Neural progenitor cell (in vitro differentiated cells): ENCODE data around the gene ZDHHC22. TPM values are rescaled to one million over a fixed set of nuclear protein-coding genes. Genes with fewer than 3 reads are reported as not detected.

Source experiments
- DNase-seq: peaks from one replicate; pipeline ENCODE4 v3.0.0-alpha.2; 2016; ENCODE audit warnings: low spot score
- H2AFZ ChIP-seq: fragments of 200-600 bp; sonication (generic); replicated peaks from 2 replicates; pipeline ENCODE4 v1.6.1; 2016; ENCODE audit warnings: antibody characterized with exemption
- H3F3A ChIP-seq: fragments of 200-600 bp; sonication (generic); 2 replicates; pipeline ENCODE4 v1.6.1; 2016; ENCODE audit warnings: antibody characterized with exemption, low read depth
- H3K27ac ChIP-seq: fragments of 200-600 bp; sonication (generic); 2 replicates; pipeline ENCODE4 v1.5.1; 2016; ENCODE audit warnings: mild to moderate bottlenecking
- H3K27me3 ChIP-seq: fragments of 200-600 bp; sonication (generic); 2 replicates; pipeline ENCODE4 v1.6.1; 2016; ENCODE audit warnings: mild to moderate bottlenecking, moderate library complexity
- H3K36me3 ChIP-seq: fragments of 200-600 bp; sonication (generic); 2 replicates; pipeline ENCODE4 v1.5.1; 2016
- H3K4me1 ChIP-seq: fragments of 200-600 bp; sonication (generic); 2 replicates; pipeline ENCODE4 v1.6.1; 2016; ENCODE audit warnings: mixed run types
- H3K4me2 ChIP-seq: fragments of 200-600 bp; sonication (generic); 2 replicates; pipeline ENCODE4 v1.6.1; 2016
- H3K4me3 ChIP-seq: fragments of 200-600 bp; sonication (generic); 2 replicates; pipeline ENCODE4 v1.5.1; 2016
- H3K79me2 ChIP-seq: fragments of 200-600 bp; sonication (generic); 2 replicates; pipeline ENCODE4 v1.6.1; 2016; ENCODE audit warnings: low read depth
- H3K9ac ChIP-seq: fragments of 200-600 bp; sonication (generic); 2 replicates; pipeline ENCODE4 v1.6.1; 2016
- H3K9me3 ChIP-seq: fragments of 200-600 bp; sonication (generic); 2 replicates; pipeline ENCODE4 v1.5.1; 2016; ENCODE audit warnings: low read depth
- H4K20me1 ChIP-seq: fragments of 200-600 bp; sonication (generic); 2 replicates; pipeline ENCODE4 v1.6.1; 2016; ENCODE audit warnings: low read depth
- H3K27ac Mint-ChIP-seq: 3 replicates; pipeline ENCODE4 v1.8.0; 2021; ENCODE audit warnings: mixed read lengths
- H3K27me3 Mint-ChIP-seq: 2 replicates; pipeline ENCODE4 v1.8.0; 2022; ENCODE audit warnings: low read depth, mild to moderate bottlenecking, inconsistent platforms, moderate library complexity, mixed read lengths; ENCODE audit not compliant: insufficient read depth
- H3K36me3 Mint-ChIP-seq: 3 replicates; pipeline ENCODE4 v1.8.0; 2021; ENCODE audit warnings: mixed read lengths
- H3K4me1 Mint-ChIP-seq: 3 replicates; pipeline ENCODE4 v1.8.0; 2021; ENCODE audit warnings: mixed read lengths
- H3K4me3 Mint-ChIP-seq: 3 replicates; pipeline ENCODE4 v1.8.0; 2021; ENCODE audit warnings: mild to moderate bottlenecking, moderate library complexity, mixed read lengths
- H3K9me3 Mint-ChIP-seq: 3 replicates; pipeline ENCODE4 v1.8.0; 2020; ENCODE audit warnings: mixed read lengths
- EZH2 ChIP-seq: fragments of 200-600 bp; sonication (generic); IDR thresholded peaks from 2 replicates; pipeline ENCODE4 v1.6.1; 2017; ENCODE audit warnings: antibody characterized with exemption, mild to moderate bottlenecking, moderate library complexity
- EZH2phosphoT487 ChIP-seq: fragments of 200-600 bp; sonication (generic); IDR thresholded peaks from 2 replicates; pipeline ENCODE4 v1.6.1; 2017; ENCODE audit warnings: antibody characterized with exemption
- total RNA-seq: library from RNA; depleted of rRNA; stranded (reverse); fragments of >200 nt; gene quantifications from 2 replicates; pipeline ENCODE4 v1.2.3, GENCODE V29; 2015; ENCODE audit warnings: low replicate concordance
- TF ChIP-seq, protein P1 (sequence below): fragments of 200-600 bp; sonication (generic); IDR thresholded peaks from 2 replicates; pipeline ENCODE4 v1.5.1; 2017; ENCODE audit warnings: antibody characterized with exemption, mild to moderate bottlenecking

The ZDHHC22 gene
- total RNA-seq, 1 donor from 2014 or later, result 0.07 TPM

DNA sequence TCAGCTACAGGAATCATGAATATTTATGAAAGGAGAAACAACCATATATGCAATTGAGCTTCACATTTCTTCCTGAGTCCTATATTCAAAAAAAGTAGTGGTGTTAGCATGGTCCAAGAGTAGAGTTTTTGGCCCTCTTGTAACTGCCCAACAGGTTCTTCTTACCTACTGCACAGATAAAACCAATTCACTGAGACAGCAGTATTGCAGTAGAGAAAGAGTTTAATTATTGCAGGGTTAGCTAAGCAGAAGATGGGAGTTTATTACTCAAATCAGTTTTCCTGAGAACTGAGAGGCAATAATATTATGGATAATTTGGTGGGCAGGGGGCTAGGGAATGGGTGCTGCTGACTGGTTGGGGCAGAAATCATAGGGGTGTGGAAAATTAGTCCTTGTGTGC, 50.1 kb downstream of the ZDHHC22 start:
- Histone ChIP-seq H3K4me3 (no peak overlapping the region), H3K27ac (no peak overlapping the region)

DNA sequence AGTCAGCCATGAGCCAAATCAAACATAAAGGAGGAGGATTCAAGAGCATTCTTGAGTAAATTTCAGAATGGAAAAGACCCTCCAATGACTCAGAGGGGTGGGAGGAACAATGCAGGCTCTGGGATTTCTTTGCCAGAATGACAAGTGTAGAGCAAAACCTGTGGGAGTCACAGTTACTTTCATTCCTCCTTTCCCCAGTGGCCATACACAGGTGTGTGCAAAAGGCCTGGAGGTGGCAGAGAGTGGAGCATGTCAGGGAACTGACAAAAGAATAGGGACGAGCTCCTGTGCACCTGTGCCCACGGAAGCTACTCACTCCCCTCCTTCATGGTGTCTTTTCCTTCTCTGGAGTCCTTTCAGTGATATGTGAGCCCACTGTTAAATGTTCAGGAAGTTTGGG, 52.9 kb downstream of the ZDHHC22 start:
- H3K9me3 Mint-ChIP-seq, result peaks cover 18% of the 10 kb centered on the region
- H3K9ac ChIP-seq, result no peak overlapping the region
- no peak overlapping the region for H3K4me3 Mint-ChIP-seq
- peak overlapping the region; percentile 78 for H2AFZ ChIP-seq
- H3K27ac Mint-ChIP-seq, result no peak overlapping the region
- peaks cover 36% of the 10 kb centered on the region for H3K4me1 Mint-ChIP-seq
- H3K79me2 ChIP-seq, result no peaks in the 10 kb centered on the region
- peaks cover 28% of the 10 kb centered on the region for H3F3A ChIP-seq
- no peaks in the 10 kb centered on the region for H4K20me1 ChIP-seq
- H3K4me1 ChIP-seq, result peaks cover 39% of the 10 kb centered on the region
- H3K4me3 ChIP-seq, result no peak overlapping the region
- no peaks in the 10 kb centered on the region for H3K27me3 Mint-ChIP-seq
- peaks cover 4% of the 10 kb centered on the region for H3K36me3 Mint-ChIP-seq
- no peaks in the 10 kb centered on the region for H3K27me3 ChIP-seq
- H3K9me3 ChIP-seq, result no peaks in the 10 kb centered on the region
- peak overlapping the region; percentile 17 for H3K4me2 ChIP-seq
- H3K36me3 ChIP-seq, result no peaks in the 10 kb centered on the region
- DNase-seq, result no peak
- TF ChIP-seq, protein P1, sequence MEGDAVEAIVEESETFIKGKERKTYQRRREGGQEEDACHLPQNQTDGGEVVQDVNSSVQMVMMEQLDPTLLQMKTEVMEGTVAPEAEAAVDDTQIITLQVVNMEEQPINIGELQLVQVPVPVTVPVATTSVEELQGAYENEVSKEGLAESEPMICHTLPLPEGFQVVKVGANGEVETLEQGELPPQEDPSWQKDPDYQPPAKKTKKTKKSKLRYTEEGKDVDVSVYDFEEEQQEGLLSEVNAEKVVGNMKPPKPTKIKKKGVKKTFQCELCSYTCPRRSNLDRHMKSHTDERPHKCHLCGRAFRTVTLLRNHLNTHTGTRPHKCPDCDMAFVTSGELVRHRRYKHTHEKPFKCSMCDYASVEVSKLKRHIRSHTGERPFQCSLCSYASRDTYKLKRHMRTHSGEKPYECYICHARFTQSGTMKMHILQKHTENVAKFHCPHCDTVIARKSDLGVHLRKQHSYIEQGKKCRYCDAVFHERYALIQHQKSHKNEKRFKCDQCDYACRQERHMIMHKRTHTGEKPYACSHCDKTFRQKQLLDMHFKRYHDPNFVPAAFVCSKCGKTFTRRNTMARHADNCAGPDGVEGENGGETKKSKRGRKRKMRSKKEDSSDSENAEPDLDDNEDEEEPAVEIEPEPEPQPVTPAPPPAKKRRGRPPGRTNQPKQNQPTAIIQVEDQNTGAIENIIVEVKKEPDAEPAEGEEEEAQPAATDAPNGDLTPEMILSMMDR, result no peak
- TF ChIP-seq EZH2phosphoT487 (no peak), EZH2 (no peak)
- no peak overlapping the region for H3K27ac ChIP-seq

More for the DNA sequence above, 50.1 kb downstream of the ZDHHC22 start:
- no peak for DNase-seq
- H3K27me3 ChIP-seq, result no peaks in the 10 kb centered on the region
- H3K4me2 ChIP-seq, result no peak overlapping the region
- TF ChIP-seq EZH2phosphoT487 (no peak), EZH2 (no peak)
- TF ChIP-seq, protein P1, result no peak
- H3K9ac ChIP-seq, result no peak overlapping the region
- H3K36me3 ChIP-seq, result no peaks in the 10 kb centered on the region
- H2AFZ ChIP-seq, result no peak overlapping the region
- H3K79me2 ChIP-seq, result peaks cover 7% of the 10 kb centered on the region
- H3K27me3 Mint-ChIP-seq, result no peaks in the 10 kb centered on the region
- no peak overlapping the region for H3K27ac Mint-ChIP-seq
- H3K9me3 ChIP-seq, result no peaks in the 10 kb centered on the region
- no peaks in the 10 kb centered on the region for H4K20me1 ChIP-seq
- H3K4me1 ChIP-seq, result peaks cover 19% of the 10 kb centered on the region
- H3F3A ChIP-seq, result peaks cover 18% of the 10 kb centered on the region
- H3K36me3 Mint-ChIP-seq, result peaks cover 4% of the 10 kb centered on the region
- no peak overlapping the region for H3K4me3 Mint-ChIP-seq
- H3K9me3 Mint-ChIP-seq, result peaks cover 18% of the 10 kb centered on the region
- H3K4me1 Mint-ChIP-seq, result peaks cover 24% of the 10 kb centered on the region

DNA sequence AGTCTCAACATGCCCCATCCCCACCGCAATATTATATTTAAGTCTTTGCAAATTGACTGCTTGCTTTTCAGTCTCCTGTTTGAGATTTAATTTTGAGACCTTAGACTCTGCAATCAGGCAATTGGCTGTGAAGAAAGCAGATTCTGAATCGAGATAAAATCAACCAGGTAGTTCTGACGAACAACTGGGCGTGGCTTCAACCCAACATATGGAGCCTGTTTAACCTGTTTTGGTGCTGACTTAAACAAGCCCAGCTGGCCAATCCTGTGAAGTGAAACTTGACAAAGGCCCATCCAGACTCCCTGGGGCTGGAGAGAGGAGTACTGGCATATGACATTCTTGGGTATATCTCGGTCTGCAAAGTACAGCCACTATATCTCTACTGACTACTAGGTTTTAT, 53.4 kb downstream of the ZDHHC22 start:
- Histone ChIP-seq H3K27ac (no peak overlapping the region), H3K27me3 (no peaks in the 10 kb centered on the region), H3F3A (peaks cover 28% of the 10 kb centered on the region), H3K9ac (no peak overlapping the region), H3K4me3 (no peak overlapping the region), H3K4me1 (peaks cover 39% of the 10 kb centered on the region), H4K20me1 (no peaks in the 10 kb centered on the region), H3K36me3 (no peaks in the 10 kb centered on the region), H3K79me2 (no peaks in the 10 kb centered on the region), H3K9me3 (no peaks in the 10 kb centered on the region), H3K4me2 (peak overlapping the region; percentile 17), H2AFZ (peak overlapping the region; percentile 78)
- peak; percentile 49 for DNase-seq
- Mint-ChIP-seq H3K9me3 (peaks cover 18% of the 10 kb centered on the region), H3K4me1 (peaks cover 38% of the 10 kb centered on the region), H3K4me3 (no peak overlapping the region), H3K27me3 (no peaks in the 10 kb centered on the region), H3K27ac (no peak overlapping the region), H3K36me3 (peaks cover 4% of the 10 kb centered on the region)
- TF ChIP-seq, protein P1, result no peak
- TF ChIP-seq EZH2phosphoT487 (no peak), EZH2 (no peak)
